Measurements from ENCODE around the gene ANKRD65. TPM values are rescaled to one million over a fixed set of nuclear protein-coding genes. Genes with fewer than 3 reads are reported as not detected.
"Not testable (repeated sequence)": the region's sequence is repeated elsewhere in the genome, so short reads cannot be mapped to it uniquely, and the experiment has no call there.

ANKRD65 gene
- total RNA-seq, 1 donor from 2014 or later, result 22.3 TPM

DNA sequence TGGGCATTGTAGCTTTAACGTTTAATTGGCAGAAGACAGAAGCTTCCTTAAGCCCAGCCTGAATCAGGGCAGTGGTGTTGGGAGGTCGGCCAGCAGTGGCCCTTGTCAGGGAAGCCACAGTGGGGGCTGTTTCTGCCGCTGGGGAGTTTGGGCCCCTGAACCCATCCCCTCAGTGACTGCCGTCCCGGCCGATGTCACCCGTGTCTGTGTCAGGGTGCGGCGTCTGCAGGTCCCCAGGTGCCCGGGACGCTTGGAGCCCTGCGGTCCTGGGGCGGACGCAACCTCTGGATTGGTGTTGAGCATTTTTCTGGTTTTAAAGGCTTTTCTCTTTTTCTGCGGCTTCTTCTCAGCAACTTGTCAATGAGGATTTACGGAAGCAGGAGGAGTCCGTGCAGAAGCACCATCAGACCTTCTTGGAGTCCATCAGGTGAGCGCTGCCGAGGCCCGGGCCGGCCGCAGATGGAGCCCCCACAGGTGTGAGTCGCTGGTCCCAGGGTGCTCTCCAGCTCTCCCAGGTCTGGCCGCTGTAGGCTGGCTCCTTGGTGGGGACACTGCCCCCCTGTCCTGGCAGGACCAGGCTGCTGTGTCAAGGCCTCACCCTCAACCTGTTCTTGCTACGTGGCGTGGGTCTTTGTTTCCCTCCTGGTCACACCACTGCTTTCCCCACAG lies 30.8 kb upstream of the ANKRD65 start:
- H3K27ac ChIP-seq, result no peak overlapping the region
- no peaks in the 10 kb centered on the region for H3K36me3 ChIP-seq
- no peak for DNase-seq
- no peak for TF ChIP-seq CTCF (IDR thresholded peaks at IDR 0.05)
- no peak for ATAC-seq
- H3K4me3 ChIP-seq, result no peak overlapping the region
- no peaks in the 10 kb centered on the region for H3K27me3 ChIP-seq (ENCODE audit: low read depth)
- intact Hi-C loops (cut with DNase I), result no loop called here
- no peaks in the 10 kb centered on the region for H3K4me1 ChIP-seq
- H3K9me3 ChIP-seq, result no peaks in the 10 kb centered on the region

DNA sequence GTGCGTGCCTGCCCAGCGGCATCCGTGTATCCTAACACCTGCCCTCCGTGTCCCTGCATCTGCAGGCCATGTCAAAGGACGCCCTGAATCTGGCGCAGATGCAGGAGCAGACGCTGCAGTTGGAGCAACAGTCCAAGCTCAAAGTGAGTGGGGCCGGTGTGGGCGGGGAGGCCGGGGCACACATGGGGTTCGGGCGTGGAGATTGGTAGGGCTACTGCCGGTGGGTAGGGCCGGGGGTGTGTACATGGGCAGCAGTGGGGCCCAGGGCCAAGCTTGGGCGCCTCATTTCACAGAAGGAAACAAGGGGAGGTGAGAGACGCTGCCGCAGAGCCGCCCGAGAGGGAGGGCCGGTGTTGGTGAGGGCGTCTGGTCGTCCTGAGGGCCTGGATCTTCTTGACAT lies 29.5 kb upstream of the ANKRD65 start:
- H3K4me1 ChIP-seq; ATAC-seq; H3K4me3 ChIP-seq; intact Hi-C loops (cut with DNase I); H3K9me3 ChIP-seq; H3K36me3 ChIP-seq; H3K27ac ChIP-seq; DNase-seq; H3K27me3 ChIP-seq (ENCODE audit: low read depth): not testable (repeated sequence)

GRCh38 chr1:1449099-1449739 lies 28.1 kb upstream of the ANKRD65 start, which contains the start of gene ATAD3C:
ATAD3C (plus strand) TSS chr1:1449689; CDS start chr1:1450684, 995 bp downstream.
- H3K36me3 ChIP-seq, result no peaks in the 10 kb centered on the region
- TF ChIP-seq CTCF (IDR thresholded peaks at IDR 0.05), result no peak
- H3K9me3 ChIP-seq, result no peaks in the 10 kb centered on the region
- H3K27ac ChIP-seq, result no peak within 1 kb of the TSS
- no peaks in the 10 kb centered on the region for H3K4me1 ChIP-seq
- H3K27me3 ChIP-seq (ENCODE audit: low read depth), result no peaks in the 10 kb centered on the region
- ATAC-seq (no peak), DNase-seq (no peak)
- intact Hi-C loops (cut with DNase I), result no loop called here
- H3K4me3 ChIP-seq, result no peak within 1 kb of the TSS

DNA sequence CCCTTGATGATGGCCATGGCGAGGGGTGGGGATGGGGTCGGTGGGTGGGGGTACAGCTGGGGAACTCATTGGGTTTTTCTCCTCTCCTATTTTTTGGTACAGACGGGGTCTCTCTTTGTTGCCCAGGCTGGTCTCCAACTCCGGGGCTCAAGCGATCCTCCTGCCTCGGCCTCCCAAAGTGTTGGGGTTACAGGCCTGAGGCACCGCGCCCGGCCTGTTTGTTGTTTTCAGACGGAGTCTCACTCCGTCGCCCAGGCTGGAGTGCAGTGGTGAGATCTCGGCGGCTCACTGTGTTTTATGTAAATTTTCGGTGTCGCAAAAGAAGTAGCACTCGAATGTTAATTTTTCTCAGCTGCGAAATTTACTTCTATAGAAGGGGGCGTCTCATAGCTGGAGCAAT lies 25.6 kb upstream of the ANKRD65 start:
- H3K9me3 ChIP-seq; ATAC-seq; H3K4me3 ChIP-seq; H3K4me1 ChIP-seq; intact Hi-C loops (cut with DNase I); H3K36me3 ChIP-seq; H3K27ac ChIP-seq; H3K27me3 ChIP-seq (ENCODE audit: low read depth); DNase-seq: not testable (repeated sequence)

- H3K27ac ChIP-seq, result no peak overlapping the region
- no peaks in the 10 kb centered on the region for H3K9me3 ChIP-seq
- no peak for TF ChIP-seq CTCF (IDR thresholded peaks at IDR 0.05)
- H3K27me3 ChIP-seq (ENCODE audit: low read depth), result no peaks in the 10 kb centered on the region
- no peaks in the 10 kb centered on the region for H3K36me3 ChIP-seq
- intact Hi-C loops (cut with DNase I), result no loop called here
- H3K4me1 ChIP-seq, result peaks cover 37% of the 10 kb centered on the region
- ATAC-seq, result peak; percentile 37 to 56
- no peak for DNase-seq
- no peak overlapping the region for H3K4me3 ChIP-seq
Observed at GRCh38 chr1:1442069-1442770, 21.1 kb upstream of the ANKRD65 start.

DNA sequence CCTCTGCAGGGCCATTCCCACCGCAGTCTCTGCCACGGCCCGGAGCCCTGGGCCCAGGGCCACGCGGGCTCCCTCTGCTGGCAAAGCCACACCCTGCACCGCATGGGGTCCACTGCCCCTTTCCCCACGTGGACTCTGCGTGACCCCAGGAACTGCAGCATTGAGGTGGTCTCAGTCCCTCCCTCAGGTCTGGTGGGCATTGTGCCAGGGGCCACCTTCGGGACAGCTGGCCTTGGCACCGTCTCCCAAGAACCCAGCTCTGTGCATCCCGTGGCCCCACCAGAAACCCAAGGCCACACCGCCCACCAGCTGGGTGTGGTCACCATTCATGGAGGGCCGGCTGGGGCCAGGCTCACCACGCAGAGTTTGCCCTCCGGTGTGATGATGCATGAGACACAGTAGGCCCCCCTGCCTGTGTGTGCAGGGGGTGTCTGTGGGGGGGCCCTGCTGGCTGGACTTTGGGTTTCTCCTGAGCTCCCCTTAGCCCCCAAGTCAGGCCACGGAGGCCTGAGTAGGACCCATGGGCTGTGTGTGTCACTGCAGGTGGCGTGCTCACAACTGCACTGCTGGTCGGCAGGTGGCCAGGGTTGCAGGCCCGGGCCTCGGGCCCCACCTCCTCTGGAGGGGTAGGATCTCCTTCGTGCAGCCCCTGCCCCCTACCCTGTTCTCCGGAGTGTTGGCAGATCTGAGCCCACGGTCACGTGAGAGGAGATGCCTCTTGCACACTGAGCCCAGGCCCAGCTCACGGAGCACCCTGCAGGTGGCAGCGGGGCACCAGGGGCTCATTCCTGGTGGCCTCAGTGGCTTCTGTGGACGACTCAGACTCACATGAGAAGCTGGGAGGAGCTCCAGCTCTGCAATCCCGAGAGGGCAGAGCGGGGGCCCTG lies 20.2 kb upstream of the ANKRD65 start:
- Histone ChIP-seq H3K36me3 (no peaks in the 10 kb centered on the region), H3K9me3 (no peaks in the 10 kb centered on the region), H3K4me1 (peaks cover 46% of the 10 kb centered on the region), H3K4me3 (no peak overlapping the region), H3K27ac (peak overlapping the region; percentile 33), H3K27me3 (ENCODE audit: low read depth) (peaks cover 6% of the 10 kb centered on the region)
- TF ChIP-seq CTCF (IDR thresholded peaks at IDR 0.05), result peak; percentile 84
- DNase-seq, result peak; percentile 73
- intact Hi-C loops (cut with DNase I), result no loop called here
- peak; percentile 81 to 83 for ATAC-seq
